Measurements from ENCODE around the gene VSNL1. TPM values are rescaled to one million over a fixed set of nuclear protein-coding genes. Genes with fewer than 3 reads are reported as not detected.

The VSNL1 gene
- total RNA-seq, 1 experiment from 2014 or later = 7.8 TPM

DNA sequence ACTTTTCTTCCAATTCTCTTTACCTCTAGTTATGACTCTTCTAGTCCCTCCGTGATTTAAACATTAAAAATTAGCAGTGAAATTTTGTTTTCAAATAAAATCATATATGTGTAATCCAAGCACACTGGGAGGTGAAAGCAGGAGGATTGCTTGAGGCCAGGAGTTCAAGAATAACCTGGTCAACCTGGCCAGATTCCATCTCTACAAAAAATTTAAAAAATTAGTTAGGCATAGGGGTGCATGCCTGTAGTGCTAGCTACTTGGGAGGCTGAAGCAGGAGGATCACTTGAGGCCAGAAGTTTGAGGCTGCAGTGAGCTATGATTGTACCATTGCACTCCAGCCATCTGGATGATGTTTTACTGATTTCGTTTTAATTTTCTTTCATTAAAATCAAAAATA is 7.0 kb upstream of the VSNL1 start:
- H3K4me1 ChIP-seq (ENCODE audit: insufficient read depth, low read length, poor library complexity, severe bottlenecking) = no peaks in the 10 kb centered on the region
- intact Hi-C loops (cut with micrococcal nuclease; ENCODE audit: unreplicated experiment) = no loop called here
- no peak for DNase-seq (ENCODE audit: low spot score)
- H3K27me3 ChIP-seq (replicated peaks; ENCODE audit: insufficient read depth, low read depth, low read length, poor library complexity) = no peaks in the 10 kb centered on the region
- H3K36me3 ChIP-seq (ENCODE audit: insufficient read depth, low read length, poor library complexity, severe bottlenecking) = no peaks in the 10 kb centered on the region
- no TSS peak for BruUV-seq (replicated peaks)
- H3K4me3 ChIP-seq (ENCODE audit: low read depth, low read length, poor library complexity, severe bottlenecking) = no peak overlapping the region
- ChIA-PET POLR2A (ENCODE audit: low non-redundant PET) (interaction anchor here (0.7 kb wide), 1 partner anchor 14 kb away, joined by 3 read pairs; no protein-coding TSS in a partner anchor), CTCF (no interaction called here)
- no peaks in the 10 kb centered on the region for H3K9me3 ChIP-seq (ENCODE audit: low read depth, low read length, poor library complexity, severe bottlenecking)
- TF ChIP-seq, protein P1, sequence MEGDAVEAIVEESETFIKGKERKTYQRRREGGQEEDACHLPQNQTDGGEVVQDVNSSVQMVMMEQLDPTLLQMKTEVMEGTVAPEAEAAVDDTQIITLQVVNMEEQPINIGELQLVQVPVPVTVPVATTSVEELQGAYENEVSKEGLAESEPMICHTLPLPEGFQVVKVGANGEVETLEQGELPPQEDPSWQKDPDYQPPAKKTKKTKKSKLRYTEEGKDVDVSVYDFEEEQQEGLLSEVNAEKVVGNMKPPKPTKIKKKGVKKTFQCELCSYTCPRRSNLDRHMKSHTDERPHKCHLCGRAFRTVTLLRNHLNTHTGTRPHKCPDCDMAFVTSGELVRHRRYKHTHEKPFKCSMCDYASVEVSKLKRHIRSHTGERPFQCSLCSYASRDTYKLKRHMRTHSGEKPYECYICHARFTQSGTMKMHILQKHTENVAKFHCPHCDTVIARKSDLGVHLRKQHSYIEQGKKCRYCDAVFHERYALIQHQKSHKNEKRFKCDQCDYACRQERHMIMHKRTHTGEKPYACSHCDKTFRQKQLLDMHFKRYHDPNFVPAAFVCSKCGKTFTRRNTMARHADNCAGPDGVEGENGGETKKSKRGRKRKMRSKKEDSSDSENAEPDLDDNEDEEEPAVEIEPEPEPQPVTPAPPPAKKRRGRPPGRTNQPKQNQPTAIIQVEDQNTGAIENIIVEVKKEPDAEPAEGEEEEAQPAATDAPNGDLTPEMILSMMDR (conservative IDR thresholded peaks at IDR 0.05; ENCODE audit: low read depth, low read length) = no peak
- no peak for TF ChIP-seq EZH2 (IDR thresholded peaks at IDR 0.05; ENCODE audit: borderline replicate concordance, low read depth, low read length, poor library complexity, severe bottlenecking)
- no peak overlapping the region for H3K27ac ChIP-seq (ENCODE audit: low read depth, low read length, poor library complexity, severe bottlenecking)

DNA sequence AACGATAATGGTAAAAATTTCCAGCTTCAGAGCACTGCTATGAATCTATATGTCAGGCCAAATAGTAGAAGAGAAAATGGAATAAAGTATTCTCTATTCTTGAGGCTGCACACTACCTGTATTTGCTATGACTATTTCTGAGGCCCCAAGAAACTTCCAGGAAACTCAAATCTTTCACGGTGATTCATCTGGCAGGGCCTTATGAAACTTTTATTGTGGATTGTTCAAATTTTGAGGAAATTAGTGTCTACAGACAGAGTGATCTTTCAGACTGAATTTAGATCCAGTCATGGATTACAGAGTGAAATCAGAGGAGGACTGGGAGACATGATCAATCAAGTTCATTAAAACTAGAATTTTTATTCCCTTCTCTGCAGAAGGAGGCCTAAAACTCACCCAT is 4.1 kb upstream of the VSNL1 start:
- CTCF ChIA-PET = no interaction called here
- TF ChIP-seq, protein P1 (conservative IDR thresholded peaks at IDR 0.05; ENCODE audit: low read depth, low read length) = no peak
- no peak for TF ChIP-seq EZH2 (IDR thresholded peaks at IDR 0.05; ENCODE audit: borderline replicate concordance, low read depth, low read length, poor library complexity, severe bottlenecking)

DNA sequence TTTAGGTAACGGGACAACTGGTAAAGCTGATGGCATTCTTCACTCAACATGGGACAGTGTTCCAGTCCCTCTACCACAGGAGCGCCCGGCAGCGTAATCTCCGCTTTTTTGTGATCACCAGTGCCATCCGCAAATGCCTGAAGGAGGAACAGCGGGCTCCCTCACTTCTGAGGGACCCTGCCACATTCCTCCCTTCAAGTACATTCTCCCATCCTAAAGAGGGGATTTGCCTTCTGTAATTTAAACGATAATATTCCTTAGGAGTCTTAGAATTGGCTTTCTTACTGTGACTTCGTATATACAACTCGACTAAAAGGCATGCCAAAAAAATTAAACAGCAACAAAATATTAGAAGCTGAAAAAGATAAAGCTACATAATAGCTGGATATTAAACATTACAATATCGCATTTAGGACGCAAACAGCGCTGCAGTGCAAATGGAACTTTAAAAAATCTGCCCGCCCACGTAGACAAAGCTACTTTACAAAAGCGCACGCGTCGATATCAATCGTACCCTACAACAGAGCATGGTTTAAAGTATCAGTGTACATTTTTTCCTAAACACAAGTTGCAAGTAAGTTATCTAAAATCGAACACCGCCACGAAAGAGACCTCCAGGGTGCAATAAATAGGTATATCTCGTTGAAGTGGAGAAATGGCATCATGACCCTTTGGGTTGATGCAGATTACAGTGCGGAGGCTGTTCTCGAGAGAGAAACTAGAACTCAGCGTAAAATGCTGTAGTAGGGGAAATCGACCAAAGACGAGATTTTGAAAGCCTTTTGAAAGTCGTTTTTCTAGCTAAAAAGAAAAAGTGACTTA is 2.3 kb upstream of the VSNL1 start:
- intact Hi-C loops (cut with micrococcal nuclease; ENCODE audit: unreplicated experiment) = loop anchor here (5.0 kb wide), 1 partner anchor 66 kb away; no protein-coding TSS in a partner anchor
- Histone ChIP-seq H3K4me1 (ENCODE audit: insufficient read depth, low read length, poor library complexity, severe bottlenecking) (peaks cover 3% of the 10 kb centered on the region), H3K4me3 (ENCODE audit: low read depth, low read length, poor library complexity, severe bottlenecking) (peak overlapping the region; percentile 64), H3K27me3 (replicated peaks; ENCODE audit: insufficient read depth, low read depth, low read length, poor library complexity) (no peaks in the 10 kb centered on the region), H3K36me3 (ENCODE audit: insufficient read depth, low read length, poor library complexity, severe bottlenecking) (no peaks in the 10 kb centered on the region), H3K27ac (ENCODE audit: low read depth, low read length, poor library complexity, severe bottlenecking) (peak overlapping the region; percentile 29), H3K9me3 (ENCODE audit: low read depth, low read length, poor library complexity, severe bottlenecking) (no peaks in the 10 kb centered on the region)
- ChIA-PET CTCF (interaction anchor here (1.0 to 1.1 kb wide), 2 partner anchors 67 to 133 kb away, joined by 7 to 8 read pairs; no protein-coding TSS in a partner anchor), POLR2A (ENCODE audit: low non-redundant PET) (no interaction called here)
- no TSS peak for BruUV-seq (replicated peaks)
- peak; percentile 64 for DNase-seq (ENCODE audit: low spot score)
- TF ChIP-seq EZH2 (IDR thresholded peaks at IDR 0.05; ENCODE audit: borderline replicate concordance, low read depth, low read length, poor library complexity, severe bottlenecking) = no peak
- TF ChIP-seq, protein P1 (conservative IDR thresholded peaks at IDR 0.05; ENCODE audit: low read depth, low read length) = no peak

More for the DNA sequence above, 4.1 kb upstream of the VSNL1 start:
- intact Hi-C loops (cut with micrococcal nuclease; ENCODE audit: unreplicated experiment) = loop anchor here (5.0 kb wide), 1 partner anchor 64 kb away; no protein-coding TSS in a partner anchor
- Histone ChIP-seq H3K4me1 (ENCODE audit: insufficient read depth, low read length, poor library complexity, severe bottlenecking) (peaks cover 3% of the 10 kb centered on the region), H3K36me3 (ENCODE audit: insufficient read depth, low read length, poor library complexity, severe bottlenecking) (no peaks in the 10 kb centered on the region), H3K9me3 (ENCODE audit: low read depth, low read length, poor library complexity, severe bottlenecking) (no peaks in the 10 kb centered on the region), H3K27me3 (replicated peaks; ENCODE audit: insufficient read depth, low read depth, low read length, poor library complexity) (no peaks in the 10 kb centered on the region), H3K27ac (ENCODE audit: low read depth, low read length, poor library complexity, severe bottlenecking) (no peak overlapping the region), H3K4me3 (ENCODE audit: low read depth, low read length, poor library complexity, severe bottlenecking) (no peak overlapping the region)
- BruUV-seq (replicated peaks) = no TSS peak
- no peak for DNase-seq (ENCODE audit: low spot score)
- POLR2A ChIA-PET (ENCODE audit: low non-redundant PET) = no interaction called here
